GF-D8 (cell line): ENCODE data around the gene CHD9.
"Not testable (repeated sequence)": the region's sequence is repeated elsewhere in the genome, so short reads cannot be mapped to it uniquely, and the experiment has no call there.

Experiments
- DNase-seq: peaks from one replicate; lab custom pipeline; 2025; lab: John Stamatoyannopoulos, UW

The CHD9 gene

DNA sequence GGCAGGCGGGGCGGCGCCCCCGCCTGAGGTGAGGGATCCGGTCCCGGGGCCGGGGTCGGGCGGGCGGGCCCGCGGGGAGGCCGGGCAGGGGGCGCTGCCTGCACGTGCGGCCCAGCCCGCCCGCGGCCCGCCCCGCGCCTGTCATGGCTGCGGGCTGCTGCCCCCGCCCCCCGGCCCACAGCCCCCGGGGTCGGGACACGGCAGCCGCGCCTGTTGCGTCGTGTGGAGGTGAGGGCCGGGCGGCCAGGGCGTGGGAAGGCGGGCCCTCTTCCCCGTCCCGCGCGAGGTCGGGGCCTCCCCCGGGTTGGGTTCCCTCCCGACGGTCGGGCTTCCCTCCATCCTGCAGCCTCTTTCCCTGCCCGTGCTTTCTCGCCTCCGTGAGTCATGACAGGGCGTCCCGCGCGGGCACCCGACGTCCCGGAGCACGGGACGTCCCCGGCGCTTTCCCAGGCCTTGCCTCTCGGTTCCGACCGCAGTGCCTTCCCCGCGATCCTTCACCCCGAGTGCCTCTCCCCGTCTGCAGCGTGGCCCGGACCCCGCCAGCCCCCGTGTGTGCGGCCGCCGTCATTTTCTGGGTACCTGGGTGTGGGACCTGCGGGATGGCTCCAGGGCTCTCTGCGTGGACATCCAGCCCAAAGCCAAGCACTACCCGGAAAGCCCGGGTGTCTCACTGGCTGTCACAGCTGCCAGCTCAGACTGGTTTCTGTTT lies 76.7 kb downstream of the CHD9 start:
- DNase-seq = no peak

- DNase-seq = no peak
These were observed 77.6 kb downstream of the CHD9 start for GRCh38 chr16:53132406-53132805.

DNA sequence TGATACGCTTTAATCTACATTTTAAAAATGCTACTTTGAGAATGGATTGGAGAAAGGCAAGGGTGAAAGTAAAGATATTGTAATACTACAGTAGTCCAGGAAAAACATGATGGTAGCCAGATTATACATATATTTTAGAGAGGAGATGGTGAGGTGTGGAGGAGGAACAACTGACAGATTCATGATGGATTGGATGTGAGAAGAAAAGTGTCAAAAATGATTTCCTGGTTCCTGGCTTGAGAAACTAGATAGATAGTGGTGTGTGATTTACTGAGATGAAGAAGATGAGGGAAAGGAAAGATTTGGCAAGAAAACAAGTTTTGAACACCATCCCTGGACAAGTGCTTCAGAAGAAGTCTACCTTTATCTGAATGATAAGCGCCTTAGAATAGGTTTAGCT lies 80.5 kb downstream of the CHD9 start:
- no peak for DNase-seq

DNA sequence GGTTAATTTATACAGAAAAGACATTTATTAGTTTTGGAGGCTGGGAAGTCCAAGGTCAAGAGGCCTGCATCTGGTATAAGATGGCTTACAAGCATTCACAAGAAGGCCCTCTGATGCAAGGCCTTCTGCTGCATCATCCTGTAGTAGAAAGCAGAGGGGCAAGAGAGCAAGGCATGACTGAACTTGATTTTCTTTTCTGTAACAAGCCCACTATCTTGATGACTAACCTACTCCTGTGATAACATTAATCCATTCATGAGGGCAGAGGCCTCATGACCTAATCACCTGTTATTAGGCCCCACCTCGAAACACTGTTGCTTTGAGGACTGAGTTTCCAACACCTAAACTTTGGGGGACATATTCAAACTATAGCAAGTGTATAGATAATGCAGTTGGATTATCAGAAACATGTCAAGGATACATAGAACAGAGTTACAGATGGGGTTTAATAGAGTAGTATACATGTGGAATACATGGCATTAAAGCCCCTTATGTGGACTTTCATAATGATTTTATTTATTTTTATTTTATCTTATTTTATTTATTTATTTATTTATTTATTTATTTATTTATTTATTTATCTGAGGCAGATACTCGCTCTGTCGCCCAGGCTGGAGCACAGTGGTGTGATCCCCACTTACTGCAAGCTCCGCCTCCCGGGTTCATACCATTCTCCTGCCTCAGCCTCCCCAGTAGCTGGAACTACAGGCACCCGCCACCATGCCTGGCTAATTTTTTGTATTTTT lies 88.2 kb downstream of the CHD9 start:
- no peak for DNase-seq

GRCh38 chr16:53147500-53148065 lies 92.8 kb downstream of the CHD9 start:
- no peak for DNase-seq

DNA sequence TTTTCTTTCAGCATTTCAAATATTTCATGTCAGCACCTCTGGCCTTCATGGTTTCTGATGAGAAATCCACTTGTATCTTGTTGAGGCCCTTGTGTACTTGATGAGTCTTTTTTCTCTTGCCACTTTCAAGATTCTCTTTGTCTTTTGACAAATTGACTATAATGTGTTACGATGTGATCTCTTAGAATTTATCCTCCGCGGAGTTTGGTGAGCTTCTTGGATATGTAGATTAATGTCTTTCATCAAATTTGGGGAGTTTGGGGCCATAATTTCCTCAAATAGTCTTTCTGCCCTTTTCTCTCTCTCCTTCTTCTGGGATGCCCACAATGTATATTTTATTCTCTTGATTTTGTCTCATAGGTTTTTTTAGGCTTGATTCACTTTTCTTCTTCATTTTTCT lies 96.0 kb downstream of the CHD9 start:
- DNase-seq = no peak

- DNase-seq = no peak
These were observed 97.5 kb downstream of the CHD9 start for GRCh38 chr16:53152329-53152728.

DNA sequence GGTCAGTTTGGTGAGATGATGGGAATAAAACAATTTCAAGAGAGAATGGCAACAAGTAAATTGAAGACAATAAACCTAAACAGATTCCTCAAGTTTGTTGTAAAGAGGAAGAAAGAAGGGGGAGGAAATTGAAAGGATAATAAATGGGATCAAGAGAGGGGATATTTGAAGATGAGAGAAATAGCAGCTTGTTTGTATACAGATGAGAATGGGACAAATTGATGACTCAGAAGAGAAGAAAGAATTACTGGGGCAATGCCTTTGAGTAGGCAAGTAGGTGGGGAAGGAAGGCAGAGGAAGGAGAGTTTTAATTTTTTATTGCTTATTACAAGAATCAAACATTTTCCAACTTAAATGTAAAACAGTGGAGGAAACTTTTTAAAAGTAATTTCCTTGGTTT lies 98.3 kb downstream of the CHD9 start:
- DNase-seq = no peak

DNA sequence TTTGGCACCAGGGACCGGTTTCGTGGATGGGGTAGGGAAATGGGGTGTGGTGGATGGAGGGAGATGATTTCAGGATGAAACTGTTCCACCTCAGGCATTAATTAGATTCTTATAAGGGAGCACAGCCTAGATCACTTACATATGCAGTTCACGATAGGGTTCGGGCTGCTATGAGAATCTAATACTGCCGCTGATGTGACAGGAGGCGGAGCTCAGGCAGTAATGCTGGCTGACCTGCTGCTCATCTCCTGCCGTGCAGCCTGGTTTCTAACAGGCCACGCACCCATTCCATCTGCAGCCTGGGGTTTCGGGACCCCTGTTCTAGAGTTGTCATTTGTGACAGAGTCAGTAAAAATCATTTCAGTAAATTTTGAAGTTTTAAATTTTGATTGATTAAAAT lies 99.7 kb downstream of the CHD9 start:
- no peak for DNase-seq

GRCh38 chr16:53156516-53156915 lies 101.7 kb downstream of the CHD9 start:
- DNase-seq = no peak

DNA sequence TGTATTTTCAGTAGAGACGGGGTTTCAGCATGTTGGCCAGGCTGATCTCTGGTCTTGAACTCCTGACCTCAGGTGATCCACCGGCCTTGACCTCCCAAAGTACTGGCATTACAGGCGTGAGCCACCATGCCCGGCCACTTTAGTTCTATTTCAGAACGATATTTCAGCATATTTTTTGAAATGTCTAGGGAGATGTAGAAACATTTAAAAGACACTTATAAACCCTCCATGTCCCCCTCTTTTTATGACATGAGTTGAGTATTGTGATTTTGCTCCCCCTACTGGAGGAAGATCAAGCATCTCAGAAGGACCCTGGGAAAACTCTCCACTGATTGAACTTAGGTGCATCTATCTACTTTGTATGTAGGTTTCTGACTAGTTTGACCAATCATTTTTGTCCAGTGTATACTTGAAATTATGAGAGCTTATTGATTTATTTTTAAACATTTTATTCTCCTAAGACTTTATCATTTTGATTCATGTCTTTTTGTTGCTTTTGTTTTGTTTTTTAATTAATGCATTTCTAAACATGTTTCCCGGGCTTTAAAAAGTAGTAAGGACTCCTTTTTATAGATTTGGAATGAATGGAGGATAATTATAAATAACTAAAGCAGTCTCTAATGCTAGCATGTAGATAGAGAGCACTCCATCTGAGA lies 105.1 kb downstream of the CHD9 start:
- peak; percentile 29 for DNase-seq

GRCh38 chr16:53166099-53166498 lies 111.3 kb downstream of the CHD9 start:
- DNase-seq = no peak

GRCh38 chr16:53168744-53169143 lies 114.0 kb downstream of the CHD9 start:
- no peak for DNase-seq

DNA sequence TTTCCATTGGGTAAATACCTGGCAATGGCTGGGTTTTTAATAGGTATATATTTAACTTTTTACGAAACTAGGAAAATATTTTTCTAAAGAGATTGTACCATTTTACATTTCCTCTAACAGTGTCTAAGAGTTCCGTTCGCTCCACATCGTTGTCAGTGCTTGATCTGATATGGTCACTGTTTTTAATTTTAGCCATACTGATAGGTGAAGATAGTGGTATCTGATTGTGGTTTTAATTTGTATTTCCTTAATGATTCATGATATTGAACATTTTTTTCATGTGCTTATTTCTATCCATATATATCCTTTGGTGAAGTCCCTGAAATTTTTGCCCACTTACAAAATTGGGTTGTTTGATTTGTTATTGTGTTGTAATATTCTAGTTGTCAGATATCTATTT lies 117.7 kb downstream of the CHD9 start:
- DNase-seq = no peak

GRCh38 chr16:53175118-53175517 lies 120.3 kb downstream of the CHD9 start:
- no peak for DNase-seq

GRCh38 chr16:53176434-53176833 lies 121.6 kb downstream of the CHD9 start:
- no peak for DNase-seq

- no peak for DNase-seq
These were observed 128.7 kb downstream of the CHD9 start for GRCh38 chr16:53183442-53183841.

DNA sequence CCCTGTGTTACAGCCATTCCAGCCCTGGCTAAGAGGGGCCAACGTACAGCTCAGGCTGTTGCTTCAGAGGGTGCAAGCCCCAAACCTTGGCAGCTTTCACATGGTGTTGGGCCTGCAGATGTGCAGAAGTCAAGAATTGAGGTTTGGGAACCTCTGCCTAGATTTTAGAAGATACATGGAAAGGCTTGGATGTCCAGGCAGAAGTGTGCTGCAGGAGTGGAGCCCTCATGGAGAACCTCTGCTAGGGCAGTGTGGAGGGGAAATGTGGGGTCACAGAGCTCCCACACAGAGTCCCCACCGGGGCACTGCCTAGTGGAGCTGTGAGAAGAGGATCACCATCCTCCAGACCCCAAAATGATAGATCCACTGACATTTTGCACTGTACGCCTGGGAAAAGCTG lies 130.9 kb downstream of the CHD9 start:
- not testable (repeated sequence) for DNase-seq

GRCh38 chr16:53187775-53188174 lies 133.0 kb downstream of the CHD9 start:
- DNase-seq = no peak

- no peak for DNase-seq
These were observed 136.6 kb downstream of the CHD9 start for GRCh38 chr16:53191413-53191812.

DNA sequence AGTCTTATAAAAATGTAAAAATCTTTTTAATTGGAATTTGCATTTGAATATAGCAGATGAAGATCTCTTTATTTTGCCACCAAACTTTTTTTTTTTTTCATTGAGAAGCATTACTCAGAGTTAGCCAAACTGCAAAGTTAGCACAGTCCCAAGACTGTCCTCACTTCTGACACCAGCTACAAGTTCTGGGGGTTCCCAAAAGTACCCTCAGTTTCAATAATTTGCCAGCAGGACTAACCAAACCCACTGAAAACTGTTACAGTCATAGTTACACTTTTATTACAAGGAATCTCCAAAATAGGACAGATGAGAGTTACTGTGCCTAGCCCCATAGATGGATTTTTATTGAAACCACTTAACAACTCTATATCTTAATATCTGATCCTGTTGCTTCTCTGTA lies 144.1 kb downstream of the CHD9 start:
- no peak for DNase-seq

- no peak for DNase-seq
These were observed 147.1 kb downstream of the CHD9 start for GRCh38 chr16:53201900-53202299.

GRCh38 chr16:53202398-53202797 lies 147.6 kb downstream of the CHD9 start:
- no peak for DNase-seq
